ENCODE data around the gene IL4.

DNA sequence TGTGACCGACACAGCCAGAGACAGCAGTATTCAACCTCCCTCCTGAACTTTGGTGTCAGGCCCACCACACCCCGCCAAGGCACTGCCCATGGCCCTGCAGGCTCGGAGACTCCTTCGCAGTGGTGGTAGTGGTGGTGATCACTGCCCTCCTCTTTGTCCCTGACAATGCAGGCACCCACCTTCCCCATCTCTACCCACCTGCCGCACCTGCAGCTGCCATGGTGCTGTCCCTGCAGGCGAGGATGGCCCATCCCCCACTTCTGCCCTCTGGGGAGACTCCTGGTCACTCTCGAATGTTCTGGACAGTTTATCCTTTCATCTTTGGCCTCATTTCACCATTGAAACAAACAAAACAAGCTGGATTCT is 4.4 kb upstream of the IL4 start:
- TF ChIP-seq, protein P1, sequence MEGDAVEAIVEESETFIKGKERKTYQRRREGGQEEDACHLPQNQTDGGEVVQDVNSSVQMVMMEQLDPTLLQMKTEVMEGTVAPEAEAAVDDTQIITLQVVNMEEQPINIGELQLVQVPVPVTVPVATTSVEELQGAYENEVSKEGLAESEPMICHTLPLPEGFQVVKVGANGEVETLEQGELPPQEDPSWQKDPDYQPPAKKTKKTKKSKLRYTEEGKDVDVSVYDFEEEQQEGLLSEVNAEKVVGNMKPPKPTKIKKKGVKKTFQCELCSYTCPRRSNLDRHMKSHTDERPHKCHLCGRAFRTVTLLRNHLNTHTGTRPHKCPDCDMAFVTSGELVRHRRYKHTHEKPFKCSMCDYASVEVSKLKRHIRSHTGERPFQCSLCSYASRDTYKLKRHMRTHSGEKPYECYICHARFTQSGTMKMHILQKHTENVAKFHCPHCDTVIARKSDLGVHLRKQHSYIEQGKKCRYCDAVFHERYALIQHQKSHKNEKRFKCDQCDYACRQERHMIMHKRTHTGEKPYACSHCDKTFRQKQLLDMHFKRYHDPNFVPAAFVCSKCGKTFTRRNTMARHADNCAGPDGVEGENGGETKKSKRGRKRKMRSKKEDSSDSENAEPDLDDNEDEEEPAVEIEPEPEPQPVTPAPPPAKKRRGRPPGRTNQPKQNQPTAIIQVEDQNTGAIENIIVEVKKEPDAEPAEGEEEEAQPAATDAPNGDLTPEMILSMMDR (conservative IDR thresholded peaks at IDR 0.05 in 1 of 2, IDR thresholded peaks at IDR 0.05 in 1 of 2; ENCODE audit: extremely low read depth in 1 of 2, insufficient read depth in 1 of 2, low read depth in 1 of 2, low read length in 2 of 2), result no peak
- TF ChIP-seq EZH2 (IDR thresholded peaks at IDR 0.05; ENCODE audit: borderline replicate concordance, low read length), result no peak

Data from mammary epithelial cell (primary cell).